H1 (cell line): ENCODE results near the gene GPR176.

Experiments used
- CBX5 ChIP-seq: fragments of 300-800, 300-1000 bp; sonication (generic); IDR thresholded peaks from 2 replicates; pipeline ENCODE4 v1.7.1; 2016; ENCODE audit warnings: antibody characterized with exemption, low read length, low read depth
- CBX8 ChIP-seq: fragments of 300-800, 300-1000 bp; sonication (generic); IDR thresholded peaks from 2 replicates; pipeline ENCODE4 v1.7.1; 2016; ENCODE audit warnings: low read depth, low read length, borderline replicate concordance
- EP300 ChIP-seq, 2 experiments: IDR thresholded peaks; 1 replicate in 1 of 2; 2 replicates in 1 of 2; pipeline ENCODE4 v1.6.1; 2011 to 2012; ENCODE audit warnings: low read depth in 2 of 2, low read length in 2 of 2, mild to moderate bottlenecking in 2 of 2, borderline replicate concordance in 1 of 2, inconsistent platforms in 1 of 2, moderate library complexity in 1 of 2
- EZH2 ChIP-seq: fragments of 200-600 bp; sonication (generic); IDR thresholded peaks from 2 replicates; pipeline ENCODE4 v1.7.1; 2012; ENCODE audit warnings: low read depth, mild to moderate bottlenecking, moderate library complexity, low read length, inconsistent platforms; ENCODE audit not compliant: severe bottlenecking
- NRF1 ChIP-seq: IDR thresholded peaks from 2 replicates; pipeline ENCODE4 v1.6.1; 2011; ENCODE audit warnings: mild to moderate bottlenecking, low read depth, low read length, improper control_type of control experiment
- POLR2AphosphoS5 ChIP-seq: IDR thresholded peaks from 2 replicates; pipeline ENCODE4 v1.6.1; 2011; ENCODE audit warnings: low read depth, low read length
- SP1 ChIP-seq: IDR thresholded peaks from 2 replicates; pipeline ENCODE4 v1.6.1; 2011; ENCODE audit warnings: low read depth, low read length
- SRF ChIP-seq: IDR thresholded peaks from 2 replicates; pipeline ENCODE4 v1.6.1; 2011; ENCODE audit warnings: mild to moderate bottlenecking, low read depth, low read length, moderate library complexity
- TCF12 ChIP-seq: IDR thresholded peaks from 2 replicates; pipeline ENCODE4 v1.6.1; 2011; ENCODE audit warnings: low read depth, mild to moderate bottlenecking, low read length
- TF ChIP-seq, protein P1 (sequence below), 3 experiments: IDR thresholded peaks; 1 replicate in 2 of 3; 2 replicates in 1 of 3; pipeline versions ENCODE4 v1.5.1 to v1.6.1; 2011; ENCODE audit warnings: low read length in 3 of 3, mild to moderate bottlenecking in 3 of 3, inconsistent platforms in 2 of 3, low read depth in 1 of 3, moderate library complexity in 1 of 3; ENCODE audit not compliant: insufficient read depth in 1 of 3; ENCODE audit errors: control extremely low read depth in 1 of 3

DNA sequence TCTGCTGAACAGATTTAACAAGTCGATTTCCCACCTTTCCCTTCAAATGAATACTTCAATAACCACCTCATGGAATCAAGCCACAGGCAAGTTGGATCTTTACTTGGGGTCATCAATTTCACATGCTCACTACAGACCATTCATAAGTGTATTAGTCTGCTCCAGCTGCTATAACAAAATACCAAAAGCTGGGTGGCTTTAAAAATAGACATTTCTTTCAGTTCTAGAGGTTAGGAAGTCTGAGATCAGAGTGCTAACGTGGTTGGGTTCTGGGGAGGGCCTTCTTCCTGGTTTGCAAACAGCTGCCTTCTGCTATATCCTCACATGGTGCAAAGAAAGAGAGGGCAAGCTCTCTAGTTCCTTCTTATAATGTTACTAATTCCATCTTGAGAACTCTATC lies 5.1 kb downstream of the GPR176 start:
- no peak for TF ChIP-seq POLR2AphosphoS5
- TF ChIP-seq SP1 = no peak
- TF ChIP-seq, protein P1, sequence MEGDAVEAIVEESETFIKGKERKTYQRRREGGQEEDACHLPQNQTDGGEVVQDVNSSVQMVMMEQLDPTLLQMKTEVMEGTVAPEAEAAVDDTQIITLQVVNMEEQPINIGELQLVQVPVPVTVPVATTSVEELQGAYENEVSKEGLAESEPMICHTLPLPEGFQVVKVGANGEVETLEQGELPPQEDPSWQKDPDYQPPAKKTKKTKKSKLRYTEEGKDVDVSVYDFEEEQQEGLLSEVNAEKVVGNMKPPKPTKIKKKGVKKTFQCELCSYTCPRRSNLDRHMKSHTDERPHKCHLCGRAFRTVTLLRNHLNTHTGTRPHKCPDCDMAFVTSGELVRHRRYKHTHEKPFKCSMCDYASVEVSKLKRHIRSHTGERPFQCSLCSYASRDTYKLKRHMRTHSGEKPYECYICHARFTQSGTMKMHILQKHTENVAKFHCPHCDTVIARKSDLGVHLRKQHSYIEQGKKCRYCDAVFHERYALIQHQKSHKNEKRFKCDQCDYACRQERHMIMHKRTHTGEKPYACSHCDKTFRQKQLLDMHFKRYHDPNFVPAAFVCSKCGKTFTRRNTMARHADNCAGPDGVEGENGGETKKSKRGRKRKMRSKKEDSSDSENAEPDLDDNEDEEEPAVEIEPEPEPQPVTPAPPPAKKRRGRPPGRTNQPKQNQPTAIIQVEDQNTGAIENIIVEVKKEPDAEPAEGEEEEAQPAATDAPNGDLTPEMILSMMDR (IDR thresholded peaks at IDR 0.05; ENCODE audit: control extremely low read depth in 1 of 3, insufficient read depth in 1 of 3, low read depth in 1 of 3, low read length in 3 of 3) = no peak
- no peak for TF ChIP-seq CBX8
- TF ChIP-seq EZH2 = no peak
- no peak for TF ChIP-seq NRF1
- no peak for TF ChIP-seq EP300 (IDR thresholded peaks at IDR 0.05; ENCODE audit: borderline replicate concordance in 1 of 2, low read depth in 2 of 2, low read length in 2 of 2)
- no peak for TF ChIP-seq SRF
- no peak for TF ChIP-seq TCF12
- no peak for TF ChIP-seq CBX5
